HCT116 (cell line): Measurements from ENCODE around the gene OR3A3.

ENCODE experiments used
- CTCF ChIP-seq, 3 experiments: fragments of 200-600 bp in 1 of 3; sonication (generic) in 1 of 3; IDR thresholded peaks in 2 of 3; conservative IDR thresholded peaks in 1 of 3; 2 replicates each; pipeline ENCODE4 v1.5.1; 2012 to 2017; ENCODE audit warnings: low read depth in 2 of 3, low read length in 2 of 3, antibody characterized with exemption in 1 of 3, borderline replicate concordance in 1 of 3, control low read depth in 1 of 3, mild to moderate bottlenecking in 1 of 3, mixed read lengths in 1 of 3, mixed run types in 1 of 3, moderate library complexity in 1 of 3; ENCODE audit not compliant: insufficient read depth in 1 of 3
- FOSL1 ChIP-seq: IDR thresholded peaks from 2 replicates; pipeline ENCODE4 v1.6.1; 2012; ENCODE audit warnings: low read depth
- POLR2A ChIP-seq: IDR thresholded peaks from 2 replicates; pipeline ENCODE4 v1.7.0; 2011; ENCODE audit warnings: borderline replicate concordance; ENCODE audit not compliant: insufficient read depth, insufficient read length; ENCODE audit errors: extremely low read depth
- POLR2AphosphoS5 ChIP-seq: IDR thresholded peaks from 2 replicates; pipeline ENCODE4 v1.6.1; 2011; ENCODE audit warnings: mild to moderate bottlenecking, low read depth, low read length, moderate library complexity
- RAD21 ChIP-seq: IDR thresholded peaks from 2 replicates; pipeline ENCODE4 v1.6.1; 2012; ENCODE audit warnings: low read depth, mild to moderate bottlenecking
- SRF ChIP-seq: IDR thresholded peaks from 2 replicates; pipeline ENCODE4 v1.6.1; 2012; ENCODE audit warnings: low read depth
- TCF7L2 ChIP-seq: IDR thresholded peaks from 2 replicates; pipeline ENCODE4 v1.7.0; 2011; ENCODE audit warnings: borderline replicate concordance, inconsistent platforms; ENCODE audit not compliant: insufficient read depth, insufficient read length; ENCODE audit errors: extremely low read depth
- ZNF274 ChIP-seq: fragments of 200-500 bp; sonication (Bioruptor generic); IDR thresholded peaks from 2 replicates; pipeline ENCODE4 v1.6.1; 2014; ENCODE audit warnings: mild to moderate bottlenecking, low read depth, low read length, inconsistent platforms
- TF ChIP-seq, protein P1 (sequence below): IDR thresholded peaks from 2 replicates; pipeline ENCODE4 v1.6.1; 2012; ENCODE audit warnings: low read depth
- TF ChIP-seq, protein P2 (sequence below): IDR thresholded peaks from 2 replicates; pipeline ENCODE4 v1.6.1; 2011; ENCODE audit warnings: mild to moderate bottlenecking, low read length, moderate library complexity; ENCODE audit not compliant: insufficient replicate concordance; ENCODE audit errors: extremely low read depth
- TF ChIP-seq, protein P3 (sequence below): IDR thresholded peaks from 2 replicates; pipeline ENCODE4 v1.6.1; 2012
- TF ChIP-seq, protein P4 (sequence below): IDR thresholded peaks from 2 replicates; pipeline ENCODE4 v1.6.1; 2012

DNA sequence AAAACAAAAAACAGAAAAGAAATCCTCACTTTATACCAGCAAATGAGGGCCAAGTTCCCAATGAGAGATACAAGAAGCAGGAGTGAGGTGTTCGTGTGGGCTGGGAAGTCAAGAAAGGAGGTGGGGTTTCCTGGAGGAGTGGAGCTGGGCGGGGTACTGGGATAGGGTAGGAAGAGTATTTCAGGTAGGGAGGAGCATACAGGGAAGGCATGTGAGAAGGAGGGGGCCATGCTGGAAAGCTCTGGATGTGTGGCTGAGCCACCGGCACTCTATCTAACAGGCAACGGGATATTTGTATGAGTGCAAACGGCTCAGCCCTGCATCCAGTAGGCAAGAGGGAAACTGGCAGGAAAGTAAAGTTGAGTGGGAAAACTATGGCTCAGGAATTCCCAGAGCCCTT is 29.2 kb upstream of the OR3A3 start:
- TF ChIP-seq, protein P1, sequence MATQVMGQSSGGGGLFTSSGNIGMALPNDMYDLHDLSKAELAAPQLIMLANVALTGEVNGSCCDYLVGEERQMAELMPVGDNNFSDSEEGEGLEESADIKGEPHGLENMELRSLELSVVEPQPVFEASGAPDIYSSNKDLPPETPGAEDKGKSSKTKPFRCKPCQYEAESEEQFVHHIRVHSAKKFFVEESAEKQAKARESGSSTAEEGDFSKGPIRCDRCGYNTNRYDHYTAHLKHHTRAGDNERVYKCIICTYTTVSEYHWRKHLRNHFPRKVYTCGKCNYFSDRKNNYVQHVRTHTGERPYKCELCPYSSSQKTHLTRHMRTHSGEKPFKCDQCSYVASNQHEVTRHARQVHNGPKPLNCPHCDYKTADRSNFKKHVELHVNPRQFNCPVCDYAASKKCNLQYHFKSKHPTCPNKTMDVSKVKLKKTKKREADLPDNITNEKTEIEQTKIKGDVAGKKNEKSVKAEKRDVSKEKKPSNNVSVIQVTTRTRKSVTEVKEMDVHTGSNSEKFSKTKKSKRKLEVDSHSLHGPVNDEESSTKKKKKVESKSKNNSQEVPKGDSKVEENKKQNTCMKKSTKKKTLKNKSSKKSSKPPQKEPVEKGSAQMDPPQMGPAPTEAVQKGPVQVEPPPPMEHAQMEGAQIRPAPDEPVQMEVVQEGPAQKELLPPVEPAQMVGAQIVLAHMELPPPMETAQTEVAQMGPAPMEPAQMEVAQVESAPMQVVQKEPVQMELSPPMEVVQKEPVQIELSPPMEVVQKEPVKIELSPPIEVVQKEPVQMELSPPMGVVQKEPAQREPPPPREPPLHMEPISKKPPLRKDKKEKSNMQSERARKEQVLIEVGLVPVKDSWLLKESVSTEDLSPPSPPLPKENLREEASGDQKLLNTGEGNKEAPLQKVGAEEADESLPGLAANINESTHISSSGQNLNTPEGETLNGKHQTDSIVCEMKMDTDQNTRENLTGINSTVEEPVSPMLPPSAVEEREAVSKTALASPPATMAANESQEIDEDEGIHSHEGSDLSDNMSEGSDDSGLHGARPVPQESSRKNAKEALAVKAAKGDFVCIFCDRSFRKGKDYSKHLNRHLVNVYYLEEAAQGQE, result no peak
- TF ChIP-seq, protein P2, sequence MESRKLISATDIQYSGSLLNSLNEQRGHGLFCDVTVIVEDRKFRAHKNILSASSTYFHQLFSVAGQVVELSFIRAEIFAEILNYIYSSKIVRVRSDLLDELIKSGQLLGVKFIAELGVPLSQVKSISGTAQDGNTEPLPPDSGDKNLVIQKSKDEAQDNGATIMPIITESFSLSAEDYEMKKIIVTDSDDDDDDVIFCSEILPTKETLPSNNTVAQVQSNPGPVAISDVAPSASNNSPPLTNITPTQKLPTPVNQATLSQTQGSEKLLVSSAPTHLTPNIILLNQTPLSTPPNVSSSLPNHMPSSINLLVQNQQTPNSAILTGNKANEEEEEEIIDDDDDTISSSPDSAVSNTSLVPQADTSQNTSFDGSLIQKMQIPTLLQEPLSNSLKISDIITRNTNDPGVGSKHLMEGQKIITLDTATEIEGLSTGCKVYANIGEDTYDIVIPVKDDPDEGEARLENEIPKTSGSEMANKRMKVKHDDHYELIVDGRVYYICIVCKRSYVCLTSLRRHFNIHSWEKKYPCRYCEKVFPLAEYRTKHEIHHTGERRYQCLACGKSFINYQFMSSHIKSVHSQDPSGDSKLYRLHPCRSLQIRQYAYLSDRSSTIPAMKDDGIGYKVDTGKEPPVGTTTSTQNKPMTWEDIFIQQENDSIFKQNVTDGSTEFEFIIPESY, result no peak
- TF ChIP-seq POLR2AphosphoS5, result no peak
- no peak for TF ChIP-seq RAD21
- no peak for TF ChIP-seq ZNF274
- TF ChIP-seq, protein P3, sequence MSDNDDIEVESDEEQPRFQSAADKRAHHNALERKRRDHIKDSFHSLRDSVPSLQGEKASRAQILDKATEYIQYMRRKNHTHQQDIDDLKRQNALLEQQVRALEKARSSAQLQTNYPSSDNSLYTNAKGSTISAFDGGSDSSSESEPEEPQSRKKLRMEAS, result no peak
- no peak for TF ChIP-seq CTCF (IDR thresholded peaks at IDR 0.05 in 2 of 3, conservative IDR thresholded peaks at IDR 0.05 in 1 of 3; ENCODE audit: borderline replicate concordance in 1 of 3, insufficient read depth in 1 of 3, low read depth in 2 of 3, low read length in 2 of 3)
- no peak for TF ChIP-seq SRF
- TF ChIP-seq FOSL1, result no peak
- no peak for TF ChIP-seq POLR2A
- no peak for TF ChIP-seq TCF7L2
- TF ChIP-seq, protein P4, sequence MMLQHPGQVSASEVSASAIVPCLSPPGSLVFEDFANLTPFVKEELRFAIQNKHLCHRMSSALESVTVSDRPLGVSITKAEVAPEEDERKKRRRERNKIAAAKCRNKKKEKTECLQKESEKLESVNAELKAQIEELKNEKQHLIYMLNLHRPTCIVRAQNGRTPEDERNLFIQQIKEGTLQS, result no peak
